Activated CD8-positive, alpha-beta memory T cell treated with anti-CD3 and anti-CD28 coated beads, Interleukin-2, amount 10 ng/mL, durations not matched to agents 7 days and 5 days (primary cell): Measurements from ENCODE around the gene ST7. TPM values are rescaled to one million over a fixed set of nuclear protein-coding genes. Genes with fewer than 3 reads are reported as not detected.

Experiments
- ATAC-seq: fragments of 150-1000 bp; cut with Tn5 transposase; one replicate; pipeline ENCODE4 v1.10.0; 2021; ENCODE audit warnings: moderate library complexity
- CTCF ChIA-PET: fragments of 350-600 bp; sonication (Branson Sonifier 250); formaldehyde crosslinking; loops from one replicate; lab custom pipeline; 2021; ENCODE audit warnings: antibody characterized with exemption; lab: Charles Lee
- DNase-seq: peaks from one replicate; pipeline ENCODE4 v3.0.0-alpha.2; 2020
- H3K27ac Mint-ChIP-seq: one replicate; pipeline ENCODE4 v1.8.0; 2021; ENCODE audit warnings: mild to moderate bottlenecking, mixed read lengths
- H3K27me3 Mint-ChIP-seq: one replicate; pipeline ENCODE4 v1.8.0; 2021; ENCODE audit warnings: mixed read lengths
- H3K36me3 Mint-ChIP-seq: one replicate; pipeline ENCODE4 v1.8.0; 2021; ENCODE audit warnings: mild to moderate bottlenecking, mixed read lengths
- H3K4me1 Mint-ChIP-seq: one replicate; pipeline ENCODE4 v1.8.0; 2021; ENCODE audit warnings: mixed read lengths
- H3K4me3 Mint-ChIP-seq: one replicate; pipeline ENCODE4 v1.8.0; 2021; ENCODE audit warnings: mild to moderate bottlenecking, moderate library complexity, mixed read lengths
- H3K9me3 Mint-ChIP-seq: one replicate; pipeline ENCODE4 v1.8.0; 2022; ENCODE audit warnings: low read depth, mixed read lengths
- microRNA-seq: library from miRNA; unstranded; fragments of <30 nt; microRNA quantifications from one replicate; pipeline ENCODE4 v1.2.0, GENCODE V29; 2022
- total RNA-seq, 2 experiments: library from RNA; stranded (reverse); gene quantifications; one replicate each; pipeline ENCODE4 v1.2.3, GENCODE V29; 2021

The ST7 gene
- total RNA-seq, 2 experiments from 2014 or later = 7.2 to 12.8 TPM

GRCh38 chr7:117270371-117270770, 317.1 kb downstream of the ST7 start:
- no peaks in the 10 kb centered on the region for H3K9me3 Mint-ChIP-seq
- H3K27me3 Mint-ChIP-seq = no peaks in the 10 kb centered on the region
- CTCF ChIA-PET = no interaction called here
- ATAC-seq = no peak
- DNase-seq = no peak
- H3K36me3 Mint-ChIP-seq = no peaks in the 10 kb centered on the region
- no peak overlapping the region for H3K27ac Mint-ChIP-seq
- no peak overlapping the region for H3K4me3 Mint-ChIP-seq
- no peaks in the 10 kb centered on the region for H3K4me1 Mint-ChIP-seq

- DNase-seq (no peak), ATAC-seq (no peak)
- H3K36me3 Mint-ChIP-seq = no peaks in the 10 kb centered on the region
- no peak overlapping the region for H3K27ac Mint-ChIP-seq
- CTCF ChIA-PET = no interaction called here
- no peaks in the 10 kb centered on the region for H3K4me1 Mint-ChIP-seq
- H3K27me3 Mint-ChIP-seq = no peaks in the 10 kb centered on the region
- H3K9me3 Mint-ChIP-seq = no peaks in the 10 kb centered on the region
- H3K4me3 Mint-ChIP-seq = no peak overlapping the region
Observed at GRCh38 chr7:117271566-117271965, 318.3 kb downstream of the ST7 start.

- H3K36me3 Mint-ChIP-seq = no peaks in the 10 kb centered on the region
Observed at GRCh38 chr7:117272017-117272759, 318.9 kb downstream of the ST7 start.

GRCh38 chr7:117273325-117273724, 320.0 kb downstream of the ST7 start:
- no peaks in the 10 kb centered on the region for H3K9me3 Mint-ChIP-seq
- H3K27me3 Mint-ChIP-seq = no peaks in the 10 kb centered on the region
- H3K27ac Mint-ChIP-seq = no peak overlapping the region
- ATAC-seq = no peak
- CTCF ChIA-PET = no interaction called here
- no peaks in the 10 kb centered on the region for H3K36me3 Mint-ChIP-seq
- H3K4me3 Mint-ChIP-seq = no peak overlapping the region
- no peaks in the 10 kb centered on the region for H3K4me1 Mint-ChIP-seq
- DNase-seq = no peak

More at GRCh38 chr7:117272017-117272759, 318.9 kb downstream of the ST7 start:
- CTCF ChIA-PET = no interaction called here
- Mint-ChIP-seq H3K9me3 (no peaks in the 10 kb centered on the region), H3K4me3 (no peak overlapping the region), H3K27ac (no peak overlapping the region), H3K27me3 (no peaks in the 10 kb centered on the region), H3K4me1 (no peaks in the 10 kb centered on the region)
- DNase-seq (no peak), ATAC-seq (no peak)

- H3K4me1 Mint-ChIP-seq = no peaks in the 10 kb centered on the region
- H3K27me3 Mint-ChIP-seq = no peaks in the 10 kb centered on the region
- ATAC-seq (no peak), DNase-seq (no peak)
- no peaks in the 10 kb centered on the region for H3K36me3 Mint-ChIP-seq
- CTCF ChIA-PET = no interaction called here
- H3K27ac Mint-ChIP-seq = no peak overlapping the region
- no peak overlapping the region for H3K4me3 Mint-ChIP-seq
- H3K9me3 Mint-ChIP-seq = no peaks in the 10 kb centered on the region
Observed at GRCh38 chr7:117273814-117274225, 320.5 kb downstream of the ST7 start.

- no peak for DNase-seq
- no peaks in the 10 kb centered on the region for H3K27me3 Mint-ChIP-seq
- no peaks in the 10 kb centered on the region for H3K9me3 Mint-ChIP-seq
- no peaks in the 10 kb centered on the region for H3K36me3 Mint-ChIP-seq
- no peak overlapping the region for H3K4me3 Mint-ChIP-seq
- no peaks in the 10 kb centered on the region for H3K4me1 Mint-ChIP-seq
- CTCF ChIA-PET = no interaction called here
- no peak for ATAC-seq
- H3K27ac Mint-ChIP-seq = no peak overlapping the region
Observed at GRCh38 chr7:117274951-117275350, 321.6 kb downstream of the ST7 start.

- ATAC-seq = no peak
- Mint-ChIP-seq H3K9me3 (no peaks in the 10 kb centered on the region), H3K27ac (no peak overlapping the region), H3K36me3 (no peaks in the 10 kb centered on the region), H3K4me1 (no peaks in the 10 kb centered on the region), H3K27me3 (no peaks in the 10 kb centered on the region), H3K4me3 (no peak overlapping the region)
- no peak for DNase-seq
- CTCF ChIA-PET = no interaction called here
Observed at GRCh38 chr7:117277576-117277975, 324.3 kb downstream of the ST7 start.

- Mint-ChIP-seq H3K4me3 (no peak overlapping the region), H3K9me3 (no peaks in the 10 kb centered on the region), H3K27ac (no peak overlapping the region), H3K27me3 (no peaks in the 10 kb centered on the region), H3K4me1 (no peaks in the 10 kb centered on the region), H3K36me3 (no peaks in the 10 kb centered on the region)
- DNase-seq (no peak), ATAC-seq (no peak)
- CTCF ChIA-PET = no interaction called here
Observed at GRCh38 chr7:117278040-117278439, 324.7 kb downstream of the ST7 start.

GRCh38 chr7:117279203-117279602, 325.9 kb downstream of the ST7 start:
- Mint-ChIP-seq H3K9me3 (no peaks in the 10 kb centered on the region), H3K4me3 (no peak overlapping the region), H3K27ac (no peak overlapping the region), H3K4me1 (no peaks in the 10 kb centered on the region), H3K36me3 (no peaks in the 10 kb centered on the region), H3K27me3 (no peaks in the 10 kb centered on the region)
- ATAC-seq = no peak
- no peak for DNase-seq
- CTCF ChIA-PET = no interaction called here

Small RNA genes lying within 50 kb of the gene (microRNA-seq; reads per million reads assigned to microRNA genes)
- not detected for gene MIR6132

Other genes with a start within 250 kb of the ST7 start
- 100 to 1,000 TPM in 1 of 2 experiments, 10 to 100 TPM in 1; 90.9 to 135 TPM for gene CAPZA2, start 90.9 kb upstream of the ST7 start, total RNA-seq